ENCODE results near the gene RECQL5. TPM values are rescaled to one million over a fixed set of nuclear protein-coding genes. Genes with fewer than 3 reads are reported as not detected.
A peak's percentile ranks its signal among the peaks of the same experiment; 100 is the strongest.

RECQL5 gene
- total RNA-seq, 2 donors from 2014 or later, result 54.3 TPM

- no peak overlapping the region for H3K4me3 Mint-ChIP-seq
- no peaks in the 10 kb centered on the region for H3K9me3 Mint-ChIP-seq
- H3K27ac Mint-ChIP-seq, result no peak overlapping the region
- peaks cover 18% of the 10 kb centered on the region for H3K4me1 Mint-ChIP-seq
- TF ChIP-seq CTCF (conservative IDR thresholded peaks at IDR 0.05), result no peak
- peaks cover 15% of the 10 kb centered on the region for H3K36me3 ChIP-seq (ENCODE audit: control insufficient read depth, insufficient read depth, low read length)
- H3K27me3 Mint-ChIP-seq (ENCODE audit: insufficient read depth), result no peaks in the 10 kb centered on the region
- H3K36me3 Mint-ChIP-seq (ENCODE audit: low read depth), result peaks cover 18% of the 10 kb centered on the region
- H3K9me3 ChIP-seq (ENCODE audit: control insufficient read depth, low read length), result no peaks in the 10 kb centered on the region
- 91 to 92% methylated on average over 5 to 7 of the region's 7 CpGs for WGBS, 2 experiments (ENCODE audit: insufficient coverage in 1 of 2, insufficient read length in 1 of 2)
- no peak overlapping the region for H3K27ac ChIP-seq (ENCODE audit: low read depth, low read length)
- H3K27me3 ChIP-seq (ENCODE audit: control insufficient read depth, insufficient read depth, low read length, poor library complexity, severe bottlenecking), result no peaks in the 10 kb centered on the region
- H3K4me3 ChIP-seq (ENCODE audit: low read length), result no peak overlapping the region
- peaks cover 11% of the 10 kb centered on the region for H3K4me1 ChIP-seq (ENCODE audit: control insufficient read depth, insufficient read depth, low read length)
- no peak for DNase-seq
- H3K9ac ChIP-seq (ENCODE audit: extremely low read depth, low read length, poor library complexity, severe bottlenecking), result no peak overlapping the region
Measured at GRCh38 chr17:75643643-75644017, 23.3 kb downstream of the RECQL5 start.

GRCh38 chr17:75642784-75643642, 23.9 kb downstream of the RECQL5 start:
- WGBS, 2 experiments (ENCODE audit: insufficient coverage in 1 of 2, insufficient read length in 1 of 2), result 82 to 87% methylated on average over 10 to 17 of the region's 17 CpGs
- no peaks in the 10 kb centered on the region for H3K9me3 Mint-ChIP-seq
- peak; percentile 74 for DNase-seq
- Histone ChIP-seq H3K27me3 (ENCODE audit: control insufficient read depth, insufficient read depth, low read length, poor library complexity, severe bottlenecking) (no peaks in the 10 kb centered on the region), H3K27ac (ENCODE audit: low read depth, low read length) (peak overlapping the region; percentile 60), H3K36me3 (ENCODE audit: control insufficient read depth, insufficient read depth, low read length) (peaks cover 18% of the 10 kb centered on the region), H3K4me3 (ENCODE audit: low read length) (no peak overlapping the region), H3K9ac (ENCODE audit: extremely low read depth, low read length, poor library complexity, severe bottlenecking) (no peak overlapping the region), H3K4me1 (ENCODE audit: control insufficient read depth, insufficient read depth, low read length) (peaks cover 11% of the 10 kb centered on the region), H3K9me3 (ENCODE audit: control insufficient read depth, low read length) (no peaks in the 10 kb centered on the region)
- H3K27me3 Mint-ChIP-seq (ENCODE audit: insufficient read depth), result no peaks in the 10 kb centered on the region
- peaks cover 18% of the 10 kb centered on the region for H3K4me1 Mint-ChIP-seq
- H3K36me3 Mint-ChIP-seq (ENCODE audit: low read depth), result peaks cover 19% of the 10 kb centered on the region
- H3K4me3 Mint-ChIP-seq, result no peak overlapping the region
- peak overlapping the region; percentile 81 for H3K27ac Mint-ChIP-seq
- no peak for TF ChIP-seq CTCF (conservative IDR thresholded peaks at IDR 0.05)

GRCh38 chr17:75642182-75642783, 24.7 kb downstream of the RECQL5 start:
- Histone ChIP-seq H3K9ac (ENCODE audit: extremely low read depth, low read length, poor library complexity, severe bottlenecking) (no peak overlapping the region), H3K4me3 (ENCODE audit: low read length) (no peak overlapping the region), H3K27me3 (ENCODE audit: control insufficient read depth, insufficient read depth, low read length, poor library complexity, severe bottlenecking) (no peaks in the 10 kb centered on the region), H3K9me3 (ENCODE audit: control insufficient read depth, low read length) (no peaks in the 10 kb centered on the region), H3K27ac (ENCODE audit: low read depth, low read length) (no peak overlapping the region), H3K4me1 (ENCODE audit: control insufficient read depth, insufficient read depth, low read length) (peaks cover 11% of the 10 kb centered on the region), H3K36me3 (ENCODE audit: control insufficient read depth, insufficient read depth, low read length) (peaks cover 15% of the 10 kb centered on the region)
- Mint-ChIP-seq H3K36me3 (ENCODE audit: low read depth) (peaks cover 14% of the 10 kb centered on the region), H3K27ac (peak overlapping the region; percentile 21), H3K4me3 (no peak overlapping the region), H3K9me3 (no peaks in the 10 kb centered on the region), H3K27me3 (ENCODE audit: insufficient read depth) (no peaks in the 10 kb centered on the region), H3K4me1 (peaks cover 18% of the 10 kb centered on the region)
- TF ChIP-seq CTCF (conservative IDR thresholded peaks at IDR 0.05), result no peak
- 87 to 96% methylated on average over 5 to 7 of the region's 7 CpGs for WGBS, 2 experiments (ENCODE audit: insufficient coverage in 1 of 2, insufficient read length in 1 of 2)
- DNase-seq, result peak; percentile 31
